Right renal cortex interstitium (tissue), 3 donors: ENCODE results near the gene GPR84. TPM values are rescaled to one million over a fixed set of nuclear protein-coding genes. Genes with fewer than 3 reads are reported as not detected.

Source experiments
- DNase-seq, 3 donors: peaks; one replicate each; pipeline ENCODE4 v3.0.0-alpha.2; 2013; ENCODE audit warnings: low read depth in 3 of 3, low spot score in 2 of 3
- polyA plus RNA-seq, 3 donors: library from polyadenylated mRNA; unstranded; fragments of 120-200 nt; gene quantifications; one replicate each; pipeline ENCODE4 v1.2.1, GENCODE V29; 2013; ENCODE audit not compliant: insufficient read length in 3 of 3

Gene GPR84
- polyA plus RNA-seq, 3 donors: 0.08 to 0.14 (median 0.11) TPM

DNA sequence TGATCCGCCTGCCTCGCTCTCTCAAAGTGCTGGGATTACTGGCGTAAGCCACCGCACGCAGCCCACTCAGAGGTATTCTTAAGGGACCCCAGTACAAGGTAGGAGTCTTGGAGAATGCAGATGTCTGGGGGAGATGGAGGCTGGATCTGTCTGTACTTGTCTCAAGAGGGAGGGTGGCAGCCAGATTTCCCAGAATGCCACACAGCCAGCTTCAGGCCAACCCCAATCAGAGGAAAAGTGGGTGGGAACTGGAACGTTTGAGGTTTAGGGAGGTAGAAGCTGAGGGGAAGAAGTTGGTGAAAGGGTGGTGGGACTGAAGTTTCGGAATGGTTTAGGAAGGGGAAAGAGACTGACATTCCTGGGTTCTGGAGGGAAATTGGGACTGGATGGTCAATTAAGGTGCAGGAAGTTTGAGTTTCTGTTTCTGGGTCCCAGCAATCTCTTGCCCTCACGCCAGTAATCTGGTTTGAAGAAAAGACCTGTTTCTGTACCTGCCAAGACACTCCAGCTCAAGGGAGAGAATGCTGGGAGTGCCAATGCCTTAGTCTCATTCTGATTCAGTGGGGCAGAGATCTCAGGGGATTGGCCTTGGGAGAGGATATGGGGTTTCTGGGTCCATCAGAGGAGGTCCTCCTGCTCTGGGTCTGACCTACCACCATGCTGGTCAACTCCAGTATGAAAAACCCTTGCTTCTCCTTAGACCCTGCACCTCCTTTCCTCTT is 28.4 kb upstream of the GPR84 start:
- DNase-seq: no peak

- no peak for DNase-seq
Observed at GRCh38 chr12:54390668-54391551, 26.6 kb upstream of the GPR84 start.

DNA sequence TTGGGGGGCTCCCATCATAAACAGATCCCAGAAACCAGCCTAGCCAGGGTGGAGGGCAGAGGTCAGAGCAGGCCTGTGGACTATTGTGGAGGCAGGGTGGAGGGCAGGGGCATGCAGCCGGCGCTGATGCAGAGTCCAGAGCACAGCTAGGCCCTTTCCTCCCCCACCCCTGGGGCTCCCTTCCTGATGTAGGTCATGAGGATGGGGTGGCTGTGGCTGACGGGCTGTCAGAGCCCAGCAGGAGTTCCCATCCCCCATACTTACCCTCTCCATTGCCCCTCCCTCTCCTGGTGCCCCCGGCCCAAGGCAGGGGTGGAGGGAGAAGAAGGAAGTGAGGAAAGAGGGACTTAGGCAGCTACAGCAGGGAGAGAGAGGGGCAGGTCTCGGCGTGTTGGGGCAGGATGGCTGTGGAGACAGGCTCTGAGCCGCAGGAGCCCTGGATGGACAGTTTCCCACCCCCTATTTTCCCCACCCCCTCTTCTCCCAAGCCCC is 25.9 kb upstream of the GPR84 start:
- no peak for DNase-seq

DNA sequence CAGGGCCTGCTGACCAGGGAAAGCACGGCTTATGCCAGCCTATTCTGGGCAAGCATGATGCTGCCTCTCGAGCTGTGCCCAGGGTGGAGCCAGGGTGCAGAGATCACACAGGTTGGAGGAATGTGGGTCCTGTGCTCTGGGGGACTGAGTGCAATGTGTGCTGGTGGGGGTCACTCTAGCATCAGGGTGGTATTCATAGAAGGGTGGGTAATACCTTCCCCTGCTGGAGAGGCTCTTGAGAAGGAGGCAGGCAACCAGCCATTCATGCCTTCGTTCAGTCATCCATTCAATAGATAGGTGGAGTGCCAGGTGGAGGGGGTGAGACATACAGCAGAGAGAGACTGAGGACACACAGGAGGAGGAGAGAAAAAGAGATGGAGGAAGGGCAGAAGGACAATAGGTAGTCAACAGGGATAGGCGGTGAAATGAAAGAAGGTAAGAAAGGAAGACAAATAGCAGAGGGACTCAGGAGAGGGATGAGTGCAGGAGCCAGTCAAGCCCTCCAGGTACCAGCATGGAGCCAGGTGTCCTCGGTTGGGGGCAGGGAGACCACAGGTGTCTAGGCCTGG is 25.4 kb upstream of the GPR84 start:
- DNase-seq: no peak

DNA sequence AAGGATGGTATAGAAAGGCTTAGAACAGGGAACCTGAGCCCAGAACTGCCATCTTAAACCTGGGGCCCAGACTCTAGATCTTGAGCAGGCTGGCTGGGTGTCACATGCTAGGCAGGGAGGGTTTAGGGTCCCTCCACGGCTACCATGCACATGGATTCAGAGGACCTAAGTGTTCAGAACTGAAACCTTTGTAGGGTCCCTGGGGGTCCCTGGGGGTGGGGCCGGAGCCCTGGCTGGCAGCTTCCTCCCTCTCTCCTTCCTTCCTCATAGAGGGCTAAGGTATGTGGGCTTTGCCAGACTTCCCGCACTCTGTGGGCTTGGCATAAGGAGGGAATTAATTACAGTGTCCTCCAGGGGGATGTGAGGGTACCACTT is 24.8 kb upstream of the GPR84 start:
- no peak for DNase-seq

DNA sequence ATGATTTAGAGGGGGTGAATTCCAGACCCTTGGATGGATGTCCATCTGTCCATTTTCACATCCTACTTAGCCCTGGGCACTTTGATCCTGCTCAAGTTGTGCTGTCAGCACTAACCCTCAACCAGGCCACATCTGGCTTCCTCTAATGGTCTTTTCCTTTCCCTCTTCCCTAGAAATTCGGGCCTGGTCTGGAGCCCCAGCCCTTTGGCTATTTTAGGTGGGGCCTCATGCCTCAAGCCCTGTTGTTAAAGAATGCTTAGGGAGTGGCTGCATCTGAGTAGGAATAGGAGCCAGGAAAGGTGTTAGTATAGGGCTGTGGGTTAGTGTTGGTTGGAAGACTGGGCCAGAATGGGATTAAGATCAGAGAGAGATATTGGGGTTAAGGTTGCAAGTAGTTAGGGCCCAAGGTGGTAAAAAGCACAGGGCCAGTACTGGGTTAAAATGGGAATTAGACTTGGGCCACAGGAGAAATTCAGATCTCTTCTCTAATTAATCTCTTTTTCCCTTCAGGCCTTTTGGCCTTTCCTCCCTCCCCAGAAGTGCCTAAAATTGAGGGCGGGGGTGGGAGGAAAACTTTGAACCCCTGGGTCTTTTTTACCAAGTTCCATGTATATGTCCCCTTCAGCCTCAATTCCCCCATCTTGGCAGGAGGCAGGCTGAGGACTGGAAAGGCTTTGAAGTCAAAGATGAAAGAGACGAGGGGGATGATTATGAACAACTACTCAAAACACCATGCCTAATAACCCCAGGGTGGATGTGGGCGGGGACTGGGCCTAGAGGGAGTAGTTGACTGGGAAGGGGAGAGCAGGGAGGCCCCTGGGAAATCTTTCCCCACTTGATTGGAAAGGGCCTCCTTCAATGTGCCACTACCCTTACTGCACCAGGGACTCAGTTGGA is 24.2 kb upstream of the GPR84 start:
- no peak for DNase-seq

- no peak for DNase-seq
Observed at GRCh38 chr12:54387114-54387467, 22.8 kb upstream of the GPR84 start.

DNA sequence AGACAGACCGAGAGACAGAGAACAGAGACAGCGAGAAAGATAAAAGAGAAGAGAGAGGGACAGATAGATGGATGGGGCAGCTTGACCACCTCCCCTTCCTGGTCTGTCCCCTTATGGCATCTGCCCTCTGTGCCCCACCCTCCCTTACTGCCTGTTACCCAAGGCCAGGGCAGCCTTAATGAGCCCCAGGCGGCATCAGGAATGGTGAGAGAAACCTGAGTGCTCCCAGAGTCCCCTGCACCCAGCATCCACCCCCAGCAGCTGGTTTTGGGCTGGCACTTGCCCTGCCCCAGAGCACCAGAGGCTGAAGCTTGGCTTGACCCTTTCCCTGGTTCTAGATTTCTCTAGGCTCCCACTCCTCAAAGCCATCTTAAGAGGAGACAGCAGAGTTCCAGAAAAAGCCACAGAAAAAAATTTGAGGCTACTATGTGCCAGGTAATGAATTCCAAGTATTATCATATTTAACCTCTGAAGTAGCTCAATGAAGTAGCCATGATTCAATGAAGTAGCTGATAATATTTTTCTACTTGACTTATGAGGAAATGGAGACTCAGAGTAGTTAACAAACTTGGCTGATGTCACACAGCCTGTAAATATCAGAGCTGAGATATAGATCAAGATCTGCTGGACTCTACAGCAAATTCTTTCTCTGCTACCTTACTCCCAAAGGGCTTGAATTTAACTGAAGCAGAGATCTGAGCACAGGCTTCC is 22.3 kb upstream of the GPR84 start:
- DNase-seq: no peak

- DNase-seq: no peak
Observed at GRCh38 chr12:54385251-54385914, 21.1 kb upstream of the GPR84 start.

DNA sequence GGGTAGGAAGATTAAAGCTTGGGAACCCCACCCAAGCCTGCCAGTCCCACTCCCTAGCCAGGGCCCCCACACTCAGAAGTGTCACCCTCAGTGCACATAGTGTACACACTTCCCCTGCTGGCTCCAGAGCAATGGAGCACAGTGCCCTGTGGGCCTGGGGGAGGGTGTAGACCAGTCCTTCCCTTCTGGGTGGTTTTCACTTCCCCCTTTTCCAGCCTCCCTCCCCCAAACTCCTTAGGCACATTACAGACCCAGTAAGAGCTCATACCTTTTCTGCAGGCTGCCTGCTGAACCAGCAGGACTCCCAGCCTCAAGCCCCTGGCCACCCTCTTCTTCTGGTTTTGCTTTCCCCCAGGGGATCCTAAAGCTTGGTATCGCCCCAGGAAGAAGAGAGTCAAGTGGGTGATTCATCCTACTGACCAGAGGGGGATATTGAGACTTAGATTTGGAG is 20.3 kb upstream of the GPR84 start, which contains the start of gene ZNF385A:
Gene ZNF385A, minus strand, starts transcription at position 143 of the 451 bp plus-strand sequence. CDS start 219 bp downstream, outside the sequence.
- no peak for DNase-seq

GRCh38 chr12:54383041-54383609 is 18.8 kb upstream of the GPR84 start:
- DNase-seq: no peak

DNA sequence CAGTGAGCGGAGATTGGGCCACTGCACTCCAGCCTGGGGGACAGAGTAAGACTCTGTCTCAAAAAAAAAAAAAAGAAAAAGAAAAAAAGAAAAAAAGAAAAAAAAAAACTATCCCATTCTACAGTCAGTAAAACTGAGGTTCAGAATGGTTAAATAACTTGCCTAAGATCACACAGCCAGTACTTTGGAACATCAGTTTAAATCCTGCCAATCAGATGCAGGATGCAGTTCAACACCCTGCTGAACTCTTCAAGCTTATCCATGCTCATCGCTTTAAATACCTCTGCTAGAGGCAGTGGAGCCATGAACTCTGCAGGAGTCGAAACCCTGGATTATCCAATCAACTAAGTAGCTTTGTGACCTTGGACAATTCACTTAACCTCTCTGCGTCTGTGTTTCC is 16.9 kb upstream of the GPR84 start:
- no peak for DNase-seq

- peak in 1 of 3 donors; percentile 83 for DNase-seq
Observed at GRCh38 chr12:54379398-54380201, 15.3 kb upstream of the GPR84 start.

GRCh38 chr12:54378796-54379397 is 14.6 kb upstream of the GPR84 start:
- no peak for DNase-seq

- no peak for DNase-seq
Observed at GRCh38 chr12:54377797-54378515, 13.7 kb upstream of the GPR84 start.

- no peak for DNase-seq
Observed at GRCh38 chr12:54377007-54377406, 12.7 kb upstream of the GPR84 start.

DNA sequence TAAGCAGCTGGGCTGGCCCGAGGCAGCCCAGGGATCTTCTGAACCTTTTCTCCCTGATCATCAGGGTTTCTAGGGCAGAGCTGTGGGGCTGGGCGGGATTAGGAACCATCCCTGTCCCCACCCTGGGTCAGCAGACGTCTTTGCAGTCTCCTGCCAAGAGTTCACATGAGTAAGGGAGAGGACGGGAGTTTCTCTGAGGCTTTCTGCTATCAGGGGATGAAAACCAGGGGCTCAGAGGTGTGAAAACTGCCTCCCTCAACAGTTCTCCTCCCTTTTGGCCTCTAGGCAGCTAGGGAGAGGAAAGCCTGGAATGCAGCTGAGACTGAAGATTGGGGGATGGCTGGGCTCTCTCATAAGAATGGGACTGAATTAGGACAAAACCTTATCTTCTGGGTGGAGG is 12.3 kb upstream of the GPR84 start:
- DNase-seq: no peak
